ENCODE measurements around the gene CCDC175. TPM values are rescaled to one million over a fixed set of nuclear protein-coding genes. Genes with fewer than 3 reads are reported as not detected.
A peak's percentile ranks its signal among the peaks of the same experiment; 100 is the strongest.

Gene CCDC175
- total RNA-seq, 1 experiment from 2014 or later = 0.47 TPM

- no peak overlapping the region for H3K4me3 ChIP-seq (ENCODE audit: low read depth, low read length, poor library complexity, severe bottlenecking)
- H3K27ac ChIP-seq (ENCODE audit: low read depth, low read length, poor library complexity, severe bottlenecking) = no peak overlapping the region
- DNase-seq (ENCODE audit: low spot score) = peak; percentile 4
- TF ChIP-seq EZH2 (IDR thresholded peaks at IDR 0.05; ENCODE audit: borderline replicate concordance, low read depth, low read length, poor library complexity, severe bottlenecking) (no peak), CTCF (conservative IDR thresholded peaks at IDR 0.05; ENCODE audit: low read depth, low read length) (no peak)
- no peaks in the 10 kb centered on the region for H3K36me3 ChIP-seq (ENCODE audit: insufficient read depth, low read length, poor library complexity, severe bottlenecking)
- intact Hi-C loops (cut with micrococcal nuclease; ENCODE audit: unreplicated experiment) = loop anchor here (10.0 kb wide), 1 partner anchor 941 kb away; no protein-coding TSS in a partner anchor
- H3K27me3 ChIP-seq (replicated peaks; ENCODE audit: insufficient read depth, low read depth, low read length, poor library complexity) = no peaks in the 10 kb centered on the region
- H3K4me1 ChIP-seq (ENCODE audit: insufficient read depth, low read length, poor library complexity, severe bottlenecking) = no peaks in the 10 kb centered on the region
- ChIA-PET POLR2A (ENCODE audit: low non-redundant PET) (no interaction called here), CTCF (no interaction called here)
- H3K9me3 ChIP-seq (ENCODE audit: low read depth, low read length, poor library complexity, severe bottlenecking) = no peaks in the 10 kb centered on the region
- no TSS peak for BruUV-seq (replicated peaks)
Measured at GRCh38 chr14:59455411-59455810, 121.2 kb downstream of the CCDC175 start.

Other genes with a start within 250 kb of the CCDC175 start
- gene GPR135, start 111.4 kb downstream of the CCDC175 start, total RNA-seq (2021) = 2.3 and 3.4 TPM in 2 replicates
- gene L3HYPDH, start 92.4 kb downstream of the CCDC175 start, total RNA-seq (2021) = 31.9 and 32.0 TPM in 2 replicates
- gene JKAMP, start 92.3 kb downstream of the CCDC175 start, total RNA-seq (2021) = 43.9 and 51.6 TPM in 2 replicates

All from A673 (cell line).